ENCODE results near the gene CASKIN2. TPM values are rescaled to one million over a fixed set of nuclear protein-coding genes. Genes with fewer than 3 reads are reported as not detected.

Gene CASKIN2
- polyA plus RNA-seq, 2 of the 4 experiments (the other 2 are of a cell fraction): 3.6 to 11.2 TPM

- TF ChIP-seq RFX5 (IDR thresholded peaks at IDR 0.05) (no peak), NPAS2 (CRISPR knock-in tag; IDR thresholded peaks at IDR 0.05; ENCODE audit: borderline replicate concordance) (no peak), CEBPB (IDR thresholded peaks at IDR 0.05) (no peak), GATA3 (IDR thresholded peaks at IDR 0.05; ENCODE audit: borderline replicate concordance) (no peak), RNF2 (IDR thresholded peaks at IDR 0.05; ENCODE audit: borderline replicate concordance, low read depth) (no peak), FOXS1 (CRISPR knock-in tag; IDR thresholded peaks at IDR 0.05) (no peak), ESRRA (IDR thresholded peaks at IDR 0.05; ENCODE audit: borderline replicate concordance, low read length) (no peak), EHF (CRISPR knock-in tag; IDR thresholded peaks at IDR 0.05) (no peak), KDM1A (IDR thresholded peaks at IDR 0.05; ENCODE audit: low read depth) (no peak), NR3C1 (IDR thresholded peaks at IDR 0.05) (no peak), HMGXB4 (CRISPR knock-in tag; IDR thresholded peaks at IDR 0.05; ENCODE audit: borderline replicate concordance) (no peak), FOSL2 (IDR thresholded peaks at IDR 0.05) (no peak), FOSL2 (CRISPR knock-in tag; IDR thresholded peaks at IDR 0.05) (no peak), POLR2A (IDR thresholded peaks at IDR 0.05; ENCODE audit: low read length) (no peak), EP300 (IDR thresholded peaks at IDR 0.05) (no peak), ZFP36 (IDR thresholded peaks at IDR 0.05; ENCODE audit: borderline replicate concordance, partially characterized antibody) (no peak), SMC3 (IDR thresholded peaks at IDR 0.05) (no peak), EHMT2 (IDR thresholded peaks at IDR 0.05; ENCODE audit: low read depth) (no peak), RAD21 (conservative IDR thresholded peaks at IDR 0.05 in 1 of 2, IDR thresholded peaks at IDR 0.05 in 1 of 2) (no peak), ZNF302 (CRISPR knock-in tag; IDR thresholded peaks at IDR 0.05) (no peak)
- Histone ChIP-seq H3K27ac (peak overlapping the region; percentile 37 to 93; a peak in 4 of 6 replicates), H3K4me2 (no peak overlapping the region), H3K4me3 (no peak overlapping the region), H3K4me1 (peaks cover 73% of the 10 kb centered on the region), H3K9me3 (no peaks in the 10 kb centered on the region)
- WGBS (ENCODE audit: missing lambda C conversion rate): 82% methylated on average over 9 of the region's 9 CpGs
- DNase-seq (ENCODE audit: low read depth in 1 of 2, low spot score in 1 of 2) (no peak), FAIRE-seq (no peak), ATAC-seq (no peak; a peak in 1 of 6 replicates)
- ChIA-PET POLR2A (no interaction called here), CTCF (interaction anchor here (0.6 to 2.7 kb wide), 11 partner anchors 12 to 187 kb away, joined by 3 to 12 read pairs (median 4); partner anchors contain the start of genes SMIM5 and TSEN54)
Measured at GRCh38 chr17:75559958-75560533, 44.7 kb upstream of the CASKIN2 start.

DNA sequence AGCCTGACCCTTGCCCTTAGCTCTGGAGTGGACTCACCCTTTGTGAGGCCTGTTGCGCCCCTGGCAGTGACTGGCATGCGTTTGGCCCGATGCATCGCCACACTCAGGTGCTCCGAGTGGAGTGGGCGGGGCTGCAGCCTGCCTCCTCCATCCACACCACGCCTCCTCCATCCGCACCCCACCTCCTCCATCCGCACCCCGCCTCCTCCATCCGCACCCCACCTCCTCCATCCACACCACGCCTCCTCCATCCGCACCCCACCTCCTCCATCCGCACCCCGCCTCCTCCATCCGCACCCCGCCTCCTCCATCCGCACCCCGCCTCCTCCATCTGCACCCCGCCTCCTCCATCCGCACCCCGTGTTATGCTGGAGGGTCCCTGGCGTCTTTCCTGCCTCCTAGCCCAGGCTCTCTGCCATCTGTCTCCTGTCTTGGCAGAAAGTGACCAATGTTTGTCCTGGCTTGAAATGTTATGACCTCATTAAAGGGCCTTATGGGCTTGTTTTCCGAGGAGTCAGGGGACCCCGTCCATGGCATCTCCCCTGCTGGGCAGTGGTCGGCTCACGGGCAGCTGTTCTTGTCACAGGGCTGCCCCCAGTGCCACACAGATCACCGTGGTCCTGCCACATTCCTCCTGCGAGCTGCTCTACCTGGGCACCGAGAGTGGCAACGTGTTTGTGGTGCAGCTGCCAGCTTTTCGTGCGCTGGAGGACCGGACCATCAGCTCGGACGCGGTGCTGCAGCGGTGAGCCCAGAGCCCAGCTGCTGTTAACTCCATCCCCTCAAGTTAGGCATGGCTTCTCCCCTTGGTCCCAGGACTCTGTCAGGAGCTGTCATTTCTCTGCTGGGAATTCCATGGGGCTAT is 43.6 kb upstream of the CASKIN2 start:
- Histone ChIP-seq H3K4me1 (peaks cover 67% of the 10 kb centered on the region), H3K4me2 (peak overlapping the region; percentile 89), H3K9me3 (no peaks in the 10 kb centered on the region), H3K4me3 (no peak overlapping the region), H3K27ac (peak overlapping the region; percentile 93 to 95)
- no peak for TF ChIP-seq HOXA7 (CRISPR knock-in tag; IDR thresholded peaks at IDR 0.05)
- no peak for TF ChIP-seq SMC3 (IDR thresholded peaks at IDR 0.05)
- no peak for TF ChIP-seq BHLHE40 (IDR thresholded peaks at IDR 0.05; ENCODE audit: low read depth, low read length)
- TF ChIP-seq, protein P1, sequence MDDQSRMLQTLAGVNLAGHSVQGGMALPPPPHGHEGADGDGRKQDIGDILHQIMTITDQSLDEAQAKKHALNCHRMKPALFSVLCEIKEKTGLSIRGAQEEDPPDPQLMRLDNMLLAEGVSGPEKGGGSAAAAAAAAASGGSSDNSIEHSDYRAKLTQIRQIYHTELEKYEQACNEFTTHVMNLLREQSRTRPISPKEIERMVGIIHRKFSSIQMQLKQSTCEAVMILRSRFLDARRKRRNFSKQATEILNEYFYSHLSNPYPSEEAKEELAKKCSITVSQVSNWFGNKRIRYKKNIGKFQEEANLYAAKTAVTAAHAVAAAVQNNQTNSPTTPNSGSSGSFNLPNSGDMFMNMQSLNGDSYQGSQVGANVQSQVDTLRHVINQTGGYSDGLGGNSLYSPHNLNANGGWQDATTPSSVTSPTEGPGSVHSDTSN (IDR thresholded peaks at IDR 0.05): no peak
- no peak for TF ChIP-seq ZSCAN20 (CRISPR knock-in tag; IDR thresholded peaks at IDR 0.05)
- TF ChIP-seq NPAS2 (CRISPR knock-in tag; IDR thresholded peaks at IDR 0.05; ENCODE audit: borderline replicate concordance): no peak
- TF ChIP-seq HOXB5 (CRISPR knock-in tag; IDR thresholded peaks at IDR 0.05): no peak
- no peak for TF ChIP-seq EHF (CRISPR knock-in tag; IDR thresholded peaks at IDR 0.05)
- no peak for TF ChIP-seq TFCP2L1 (CRISPR knock-in tag; IDR thresholded peaks at IDR 0.05)
- TF ChIP-seq ELK1 (IDR thresholded peaks at IDR 0.05; ENCODE audit: low read depth, low read length): no peak
- FAIRE-seq (no peak), ATAC-seq (no peak), DNase-seq (ENCODE audit: low read depth in 1 of 2, low spot score in 1 of 2) (no peak)
- ChIA-PET POLR2A (no interaction called here), CTCF (interaction anchor here (0.6 to 2.7 kb wide), 14 partner anchors 7 to 189 kb away, joined by 3 to 12 read pairs (median 4); partner anchors contain the start of genes SMIM5 and TSEN54)
- WGBS (ENCODE audit: missing lambda C conversion rate): 92% methylated on average over 32 of the region's 38 CpGs

All from A549 (cell line).